ENCODE measurements around the gene CCDC174.

CCDC174 gene

GRCh38 chr3:14620512-14620911, 31.1 kb upstream of the CCDC174 start:
- Histone ChIP-seq H3K27ac (ENCODE audit: extremely low read depth, low read depth, low read length) (no peak overlapping the region), H3K36me3 (ENCODE audit: control insufficient read depth in 2 of 2, insufficient read depth in 1 of 2, low read length in 2 of 2) (no peaks in the 10 kb centered on the region), H3K4me1 (ENCODE audit: control insufficient read depth, insufficient read depth, low read length) (no peaks in the 10 kb centered on the region), H3K4me3 (ENCODE audit: low read depth, low read length) (no peak overlapping the region), H3K9me3 (ENCODE audit: control insufficient read depth, insufficient read depth, low read depth, low read length) (no peaks in the 10 kb centered on the region)
- CTCF ChIA-PET = no interaction called here
- no peak for TF ChIP-seq TRIM28 (IDR thresholded peaks at IDR 0.05; ENCODE audit: borderline replicate concordance, low read length)
- no peak for TF ChIP-seq ZBTB44 (tag by site-specific recombination; IDR thresholded peaks at IDR 0.05)
- TF ChIP-seq ZNF561 (tag by site-specific recombination; IDR thresholded peaks at IDR 0.05; ENCODE audit: borderline replicate concordance) = no peak
- no peak for TF ChIP-seq ZNF843 (tag by site-specific recombination; IDR thresholded peaks at IDR 0.05)
- TF ChIP-seq ZNF488 (tag by site-specific recombination; IDR thresholded peaks at IDR 0.05) = no peak
- no peak for TF ChIP-seq PRDM1 (tag by site-specific recombination; IDR thresholded peaks at IDR 0.05)
- TF ChIP-seq ZNF777 (tag by site-specific recombination; IDR thresholded peaks at IDR 0.05; ENCODE audit: borderline replicate concordance) = no peak
- no peak for TF ChIP-seq ZSCAN5A (tag by site-specific recombination; IDR thresholded peaks at IDR 0.05)
- no peak for TF ChIP-seq ZNF621 (tag by site-specific recombination; IDR thresholded peaks at IDR 0.05)
- TF ChIP-seq PBX3 (CRISPR knock-in tag; IDR thresholded peaks at IDR 0.05) = no peak
- TF ChIP-seq ZNF114 (tag by site-specific recombination; IDR thresholded peaks at IDR 0.05) = no peak
- POLR2A ChIA-PET = no interaction called here

- ChIA-PET CTCF (no interaction called here), POLR2A (no interaction called here)
- H3K27ac ChIP-seq (ENCODE audit: extremely low read depth, low read depth, low read length) = no peak overlapping the region
- no peak overlapping the region for H3K4me3 ChIP-seq (ENCODE audit: low read depth, low read length)
- TF ChIP-seq ZNF521 (tag by site-specific recombination; IDR thresholded peaks at IDR 0.05) (no peak), ZNF239 (tag by site-specific recombination; IDR thresholded peaks at IDR 0.05) (no peak), ZNF843 (tag by site-specific recombination; IDR thresholded peaks at IDR 0.05) (no peak), ZNF292 (tag by site-specific recombination; IDR thresholded peaks at IDR 0.05; ENCODE audit: borderline replicate concordance, low read depth) (no peak)
- H3K9me3 ChIP-seq (ENCODE audit: control insufficient read depth, insufficient read depth, low read depth, low read length) = no peaks in the 10 kb centered on the region
- no peaks in the 10 kb centered on the region for H3K4me1 ChIP-seq (ENCODE audit: control insufficient read depth, insufficient read depth, low read length)
- H3K36me3 ChIP-seq (ENCODE audit: control insufficient read depth in 2 of 2, insufficient read depth in 1 of 2, low read length in 2 of 2) = no peaks in the 10 kb centered on the region
Measured at GRCh38 chr3:14621093-14621492, 30.5 kb upstream of the CCDC174 start.

GRCh38 chr3:14622368-14622767, 29.2 kb upstream of the CCDC174 start:
- Histone ChIP-seq H3K9me3 (ENCODE audit: control insufficient read depth, insufficient read depth, low read depth, low read length) (no peaks in the 10 kb centered on the region), H3K27ac (ENCODE audit: extremely low read depth, low read depth, low read length) (no peak overlapping the region), H3K4me1 (ENCODE audit: control insufficient read depth, insufficient read depth, low read length) (no peaks in the 10 kb centered on the region), H3K4me3 (ENCODE audit: low read depth, low read length) (no peak overlapping the region), H3K36me3 (ENCODE audit: control insufficient read depth in 2 of 2, insufficient read depth in 1 of 2, low read length in 2 of 2) (no peaks in the 10 kb centered on the region)
- ChIA-PET POLR2A (interaction anchor here (0.7 kb wide), 1 partner anchor 142 kb away, joined by 3 read pairs; no protein-coding TSS in a partner anchor), CTCF (no interaction called here)
- TF ChIP-seq ZNF335 (tag by site-specific recombination; conservative IDR thresholded peaks at IDR 0.05) = no peak
- TF ChIP-seq ZNF354C (tag by site-specific recombination; IDR thresholded peaks at IDR 0.05; ENCODE audit: borderline replicate concordance, low read depth) = no peak
- no peak for TF ChIP-seq PRDM2 (tag by site-specific recombination; IDR thresholded peaks at IDR 0.05; ENCODE audit: borderline replicate concordance)
- TF ChIP-seq ZNF529 (tag by site-specific recombination; IDR thresholded peaks at IDR 0.05; ENCODE audit: insufficient replicate concordance) = no peak
- TF ChIP-seq ZNF585B (tag by site-specific recombination; IDR thresholded peaks at IDR 0.05) = no peak
- TF ChIP-seq ZNF645 (tag by site-specific recombination; IDR thresholded peaks at IDR 0.05) = no peak

Measured in HEK293 (cell line).